Stimulated activated CD4-positive, alpha-beta T cell treated with anti-CD3 and anti-CD28 coated beads, Interleukin-1b, Interleukin-23, amount 100 ng/mL, for 48 hours (primary cell): ENCODE measurements around the gene CCDC85B.
A peak's percentile ranks its signal among the peaks of the same experiment; 100 is the strongest.

Experiments
- DNase-seq: peaks from one replicate; pipeline ENCODE4 v3.0.0-alpha.2; 2020

CCDC85B gene

DNA sequence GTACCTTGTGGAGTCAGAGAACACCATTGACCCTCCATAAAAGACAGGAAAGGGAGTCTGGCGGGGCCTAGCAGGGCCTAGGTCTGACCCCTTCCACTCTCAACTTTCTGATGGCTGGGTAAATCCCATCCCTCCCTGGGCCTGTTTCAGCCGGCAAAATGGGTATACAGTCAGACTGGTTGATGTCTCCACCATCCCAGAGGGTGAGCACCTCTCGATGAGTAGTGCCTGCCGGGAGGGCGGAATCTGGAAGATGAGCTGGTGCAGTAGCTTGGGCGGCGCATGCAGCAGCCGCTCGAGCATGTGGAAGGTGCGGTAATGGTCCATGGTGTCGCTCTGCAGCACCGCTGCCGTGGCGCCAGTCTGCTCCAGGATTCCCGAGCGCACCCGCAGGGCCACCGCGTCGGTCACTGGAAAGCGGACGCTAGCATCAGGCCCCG lies 2.7 kb upstream of the CCDC85B start:
- DNase-seq = peak; percentile 27

DNA sequence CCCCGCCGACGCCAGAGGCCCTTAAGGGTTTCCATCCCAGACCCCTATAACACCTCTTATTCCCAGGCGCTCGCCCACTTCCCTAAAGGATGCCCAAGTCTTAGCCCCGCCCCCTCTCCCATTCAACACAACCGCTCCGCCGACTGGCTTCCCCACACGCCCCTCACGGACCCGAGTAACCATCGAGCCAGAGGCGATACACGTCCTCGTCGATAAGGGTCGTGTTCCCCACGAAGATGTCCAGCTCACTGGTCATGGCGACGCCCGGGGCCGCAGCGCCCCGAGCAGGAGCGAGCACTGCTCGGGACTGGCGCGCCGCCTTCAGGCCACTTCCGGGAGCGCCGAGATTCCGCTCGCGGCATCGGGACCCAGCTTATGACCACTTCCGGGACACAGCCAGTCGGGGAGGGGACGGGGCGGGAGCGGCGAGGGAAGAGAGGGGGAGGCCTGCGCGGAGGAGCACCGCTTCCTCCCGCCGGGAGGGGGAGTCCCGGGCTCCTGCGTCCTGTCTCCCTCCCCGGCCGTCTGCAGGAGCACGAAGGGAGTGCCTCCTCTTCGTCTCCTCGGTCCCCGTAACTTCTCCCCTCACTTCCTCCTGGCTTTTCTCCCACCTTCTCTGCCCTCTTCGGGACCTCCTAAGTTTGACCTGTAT lies 2.2 kb upstream of the CCDC85B start, which contains the start of gene FIBP:
Gene FIBP, minus strand, starts transcription at position 309 of the 652 bp plus-strand sequence. Its CDS starts 53 bp downstream, at position 256.
- DNase-seq = peak; percentile 97

DNA sequence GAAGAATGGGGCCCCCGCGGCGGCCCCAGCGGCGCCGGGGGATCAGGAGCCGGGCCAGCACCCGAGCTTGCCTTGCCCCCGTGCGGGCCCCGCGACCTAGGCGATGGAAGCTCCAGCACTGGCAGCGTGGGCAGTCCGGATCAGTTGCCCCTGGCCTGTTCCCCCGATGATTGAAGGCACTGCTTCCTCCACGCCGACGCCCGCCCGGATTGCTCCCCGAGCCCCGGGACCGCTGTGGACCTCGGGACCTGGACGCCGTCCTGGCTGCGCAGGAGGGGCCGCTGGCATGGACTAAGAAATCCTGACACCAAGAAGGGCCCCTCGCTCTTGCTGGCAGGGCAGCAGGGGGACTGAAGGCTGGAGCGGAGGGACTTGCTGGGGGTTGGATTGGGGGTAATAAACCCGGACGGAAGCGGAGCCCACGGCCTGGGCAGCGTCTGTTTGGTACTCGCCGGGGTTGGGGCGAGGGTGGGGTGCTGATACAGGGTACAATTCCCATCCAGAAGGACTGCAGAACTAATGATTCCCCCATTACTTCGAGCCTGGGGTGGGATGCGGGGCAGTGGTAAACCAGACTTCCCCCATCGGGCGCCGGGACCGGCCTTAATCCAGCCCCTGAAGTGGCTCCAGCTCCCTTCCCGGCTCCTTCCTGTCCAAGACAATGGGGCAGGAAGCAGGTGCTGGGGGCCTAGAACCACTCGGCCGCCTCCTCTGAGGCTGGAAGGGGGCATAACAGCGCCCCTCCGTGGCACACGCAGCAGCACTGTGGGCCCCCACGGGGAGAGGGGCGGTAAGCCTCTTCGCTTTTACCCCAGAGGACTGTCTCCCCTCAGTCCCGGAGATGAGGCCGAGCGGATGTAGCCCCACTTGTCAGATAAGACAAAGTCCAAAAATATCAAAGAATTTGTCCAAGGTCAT lies 1.0 kb downstream of the CCDC85B start:
- DNase-seq = no peak

DNA sequence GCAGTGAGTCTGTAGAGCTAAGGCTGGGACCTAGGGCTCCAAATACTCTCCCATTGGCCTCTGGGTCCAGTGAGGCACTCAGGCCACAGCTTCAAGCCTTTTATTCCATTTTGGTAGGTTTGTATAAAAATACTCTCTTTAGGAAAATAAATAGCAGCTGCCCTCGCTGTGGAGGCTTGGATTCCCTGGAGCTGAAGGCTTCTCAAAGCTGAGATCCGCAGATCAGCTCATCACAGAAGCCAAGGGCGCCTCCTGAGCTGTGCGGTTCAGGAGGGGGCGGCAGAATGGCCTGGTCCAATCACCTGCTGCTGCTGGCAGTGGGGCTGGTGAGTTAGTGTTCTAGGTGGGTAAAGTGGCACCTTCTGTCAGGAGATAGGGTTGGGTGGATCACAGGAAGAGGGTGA lies 1.7 kb downstream of the CCDC85B start:
- DNase-seq = peak; percentile 55

DNA sequence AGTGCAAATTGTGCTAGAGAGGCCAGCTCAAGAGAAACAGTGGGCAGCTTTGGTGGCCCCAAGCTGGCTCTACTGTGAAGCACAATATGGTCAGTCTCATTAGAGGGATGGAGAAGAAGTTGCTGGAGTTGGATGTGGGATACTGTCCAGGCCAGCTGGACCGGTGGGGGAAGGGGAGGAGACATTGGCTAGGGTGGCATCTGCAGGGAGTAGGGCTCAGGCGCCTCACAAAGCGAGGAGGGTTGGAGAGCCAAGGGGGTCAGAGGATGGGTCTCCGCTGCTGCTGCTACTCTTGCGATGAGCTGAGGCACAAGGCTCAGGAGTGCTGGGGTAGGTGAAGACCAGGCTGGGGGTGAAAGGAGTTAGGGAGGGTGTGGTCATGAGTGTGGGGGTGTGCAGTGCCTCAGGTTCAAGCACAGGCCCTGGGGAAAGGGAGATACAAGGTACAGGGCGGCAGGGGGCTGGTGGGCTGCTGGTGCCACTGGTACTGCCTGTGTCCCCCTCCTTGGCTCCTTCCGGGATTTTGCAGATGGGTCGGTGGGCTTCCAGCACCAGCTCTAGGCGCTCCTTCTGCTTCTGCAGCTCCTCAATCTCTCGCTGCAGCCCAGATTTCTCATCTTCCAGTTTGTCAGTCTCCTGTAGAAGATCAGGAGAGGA lies 2.3 kb downstream of the CCDC85B start:
- DNase-seq = no peak

DNA sequence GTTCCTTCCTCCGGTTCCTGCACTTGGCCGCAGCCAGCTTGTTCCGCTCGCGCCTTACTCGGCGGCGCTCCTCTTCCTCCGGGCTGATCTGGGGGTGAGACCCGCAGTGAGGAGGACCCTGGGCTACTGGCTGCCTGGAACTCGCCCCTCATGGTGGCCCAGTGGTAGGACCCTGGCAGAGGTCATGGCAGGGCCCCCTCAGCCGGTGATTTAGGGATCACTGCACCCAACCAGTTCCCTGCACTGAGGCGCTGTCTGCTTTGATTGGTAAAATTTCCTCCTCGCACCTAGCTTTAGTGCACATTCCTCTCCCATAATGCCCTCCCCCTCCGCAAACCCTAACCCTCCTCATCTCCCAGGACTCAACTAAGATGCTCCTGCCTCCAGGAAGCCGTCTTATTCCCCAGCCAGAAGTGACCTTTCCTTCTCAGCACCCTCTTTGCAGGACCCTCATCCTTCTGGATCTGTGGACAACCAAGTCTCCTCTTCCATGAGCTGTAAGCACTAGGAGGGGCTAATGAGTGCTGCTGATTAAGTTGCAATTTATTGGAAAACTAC lies 3.6 kb downstream of the CCDC85B start:
- no peak for DNase-seq

DNA sequence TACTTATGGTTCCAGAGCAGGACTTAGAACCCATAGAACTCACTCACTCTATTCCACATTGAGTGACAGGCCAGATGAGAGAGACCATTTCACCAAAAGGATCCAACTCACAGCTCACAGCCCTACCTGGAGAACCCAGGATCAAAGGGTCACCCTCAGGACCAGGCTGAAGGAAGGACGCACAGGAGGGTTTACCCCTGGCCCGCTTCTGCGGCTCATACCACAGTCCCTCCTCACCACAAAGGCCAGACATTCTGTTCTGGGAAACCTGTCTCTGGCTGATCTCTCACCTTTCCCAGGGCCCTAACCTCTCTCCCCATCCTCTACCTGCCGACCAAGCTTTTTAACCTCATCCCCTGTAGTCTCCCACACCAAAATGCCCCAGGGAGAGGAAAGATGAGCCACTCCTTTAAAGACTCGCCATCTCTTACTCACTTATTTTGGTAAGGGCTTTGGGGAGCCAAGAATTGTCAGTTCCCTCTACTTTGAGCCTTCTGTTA lies 5.1 kb downstream of the CCDC85B start:
- no peak for DNase-seq

DNA sequence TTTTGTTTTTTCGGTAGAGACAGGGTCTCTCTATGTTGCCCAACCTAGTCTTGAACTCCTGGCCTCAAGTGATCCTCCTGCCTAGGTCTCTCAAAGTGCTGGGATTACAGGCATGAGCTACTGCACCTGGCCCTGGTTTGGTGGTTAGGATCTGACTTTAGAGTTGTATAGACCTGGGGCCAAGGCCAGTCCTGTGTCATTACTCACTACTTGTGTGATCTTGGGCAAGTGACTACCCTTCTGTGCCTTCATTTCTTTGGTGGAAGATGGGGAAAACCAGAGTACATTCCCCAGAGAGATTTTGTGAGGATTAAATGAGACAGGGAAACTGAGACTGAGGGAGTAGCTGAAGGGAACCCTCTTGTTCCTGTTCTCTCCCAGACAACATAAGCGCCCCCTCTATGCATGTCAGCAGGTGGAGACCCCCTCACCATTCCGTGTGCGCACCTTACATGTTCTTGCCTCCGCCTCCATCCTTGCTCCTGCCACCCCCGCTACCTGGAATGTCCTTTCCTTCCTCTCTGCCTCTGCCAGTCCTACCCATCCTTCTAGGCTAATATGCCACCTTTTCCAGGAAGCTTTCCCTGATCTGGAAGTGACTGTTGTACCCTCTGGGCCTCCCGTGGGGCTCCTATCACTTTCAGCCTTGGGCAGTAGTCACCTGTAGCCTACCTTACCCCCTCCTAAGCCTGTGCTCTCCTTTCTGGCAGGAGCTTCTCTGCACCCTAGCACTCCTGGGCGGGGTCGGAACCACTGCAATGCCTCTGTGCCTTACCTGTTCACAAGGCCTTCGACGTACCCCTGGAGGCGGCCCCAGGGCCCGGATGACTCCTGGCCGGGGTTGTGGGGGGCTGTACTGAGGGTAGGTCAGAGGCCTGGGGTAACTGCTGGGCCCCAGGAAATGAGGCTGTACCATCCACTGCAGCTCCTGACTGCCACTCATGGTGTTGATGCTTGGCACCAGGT lies 5.8 kb downstream of the CCDC85B start:
- no peak for DNase-seq

DNA sequence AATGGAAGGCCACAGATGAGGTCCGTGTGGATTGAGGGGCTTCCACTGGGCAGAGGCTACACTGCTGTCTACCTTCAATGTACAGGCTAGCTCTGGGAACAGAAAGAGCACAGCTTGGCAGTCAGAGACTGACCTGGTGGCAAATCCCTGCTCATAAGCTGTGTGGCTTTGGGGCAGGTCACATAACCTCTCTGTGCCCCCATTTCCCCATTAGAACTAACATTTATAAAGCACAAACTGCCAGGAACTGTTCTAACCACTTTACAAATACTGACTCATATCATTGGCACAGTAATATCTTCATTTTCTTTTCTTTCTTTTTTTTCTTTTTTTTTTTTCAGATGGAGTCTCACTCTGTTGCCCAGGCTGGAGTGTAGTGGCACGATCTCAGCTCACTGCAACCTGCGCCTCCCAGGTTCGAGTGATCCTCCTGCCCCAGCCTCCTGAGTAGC lies 6.6 kb downstream of the CCDC85B start:
- DNase-seq = no peak

DNA sequence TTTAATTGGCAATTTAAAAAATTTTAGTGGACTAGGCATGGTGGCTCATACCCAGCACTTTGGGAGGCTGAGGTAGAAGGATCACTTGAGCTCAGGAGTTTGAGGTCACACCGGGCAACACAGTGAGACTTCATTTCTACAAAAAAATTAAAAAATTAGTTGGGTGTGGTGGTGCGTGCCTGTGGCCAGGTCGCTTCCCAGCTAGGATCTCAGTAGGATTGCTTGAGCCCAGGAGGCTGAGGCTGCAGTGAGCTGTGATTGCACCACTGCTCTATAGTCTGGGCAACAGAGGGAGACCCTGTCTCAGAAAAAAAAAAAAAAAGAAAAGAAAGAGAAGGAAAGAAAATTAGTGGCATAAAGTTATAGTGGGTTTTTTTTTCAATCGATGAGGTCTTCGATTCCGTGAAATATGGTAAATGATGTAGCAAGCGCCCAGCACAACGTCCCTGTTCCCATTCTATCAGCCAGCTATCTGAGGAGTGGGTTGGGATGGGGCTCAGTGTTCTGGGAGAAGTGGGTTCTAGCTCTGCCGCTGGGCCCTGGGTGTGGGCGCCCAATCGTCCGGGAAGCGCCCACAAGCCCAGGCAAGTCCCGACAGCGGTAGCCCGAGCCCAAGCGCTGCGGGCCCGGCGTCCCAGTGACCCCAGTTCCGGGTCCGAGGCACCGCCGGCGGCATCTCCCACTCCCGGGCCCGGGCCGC lies 8.3 kb downstream of the CCDC85B start:
- DNase-seq = no peak

DNA sequence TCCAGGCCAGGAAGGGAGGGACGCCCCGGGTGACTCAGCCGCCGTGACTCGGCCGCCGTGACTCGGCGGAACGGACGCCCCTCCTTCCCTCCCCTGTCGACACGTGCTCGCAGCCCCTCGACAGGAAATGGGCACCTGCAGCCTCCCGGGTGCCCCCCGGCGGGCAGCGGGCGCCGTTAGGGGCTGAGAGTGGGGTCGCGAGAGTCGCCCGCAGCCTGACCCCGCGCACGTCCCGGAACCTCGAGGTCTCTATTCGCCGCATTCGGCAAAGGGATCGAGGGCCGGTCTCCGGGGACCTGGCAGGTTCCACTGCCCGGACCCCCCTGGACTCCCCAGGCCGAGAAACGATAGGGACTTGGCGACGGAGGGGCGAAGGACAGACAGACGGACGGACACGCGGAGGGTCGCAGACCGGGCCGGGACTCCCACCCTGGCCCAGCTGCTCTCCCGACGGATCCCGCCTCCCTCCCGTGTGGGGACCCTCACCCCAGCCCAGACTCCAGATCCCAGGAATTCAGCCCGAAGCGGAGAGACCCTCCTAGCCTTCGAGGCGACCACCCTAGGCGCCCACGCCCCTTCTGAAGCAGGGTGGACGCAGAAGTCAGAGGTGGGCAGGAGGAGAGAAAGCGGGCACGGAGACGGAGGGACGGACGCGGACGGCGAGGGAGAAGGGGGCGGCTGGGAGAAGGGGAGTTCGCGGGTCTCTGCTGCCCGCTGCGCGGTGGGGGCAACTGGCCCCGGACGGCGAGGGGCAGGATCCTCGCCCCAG lies 9.1 kb downstream of the CCDC85B start:
- DNase-seq = peak; percentile 82

DNA sequence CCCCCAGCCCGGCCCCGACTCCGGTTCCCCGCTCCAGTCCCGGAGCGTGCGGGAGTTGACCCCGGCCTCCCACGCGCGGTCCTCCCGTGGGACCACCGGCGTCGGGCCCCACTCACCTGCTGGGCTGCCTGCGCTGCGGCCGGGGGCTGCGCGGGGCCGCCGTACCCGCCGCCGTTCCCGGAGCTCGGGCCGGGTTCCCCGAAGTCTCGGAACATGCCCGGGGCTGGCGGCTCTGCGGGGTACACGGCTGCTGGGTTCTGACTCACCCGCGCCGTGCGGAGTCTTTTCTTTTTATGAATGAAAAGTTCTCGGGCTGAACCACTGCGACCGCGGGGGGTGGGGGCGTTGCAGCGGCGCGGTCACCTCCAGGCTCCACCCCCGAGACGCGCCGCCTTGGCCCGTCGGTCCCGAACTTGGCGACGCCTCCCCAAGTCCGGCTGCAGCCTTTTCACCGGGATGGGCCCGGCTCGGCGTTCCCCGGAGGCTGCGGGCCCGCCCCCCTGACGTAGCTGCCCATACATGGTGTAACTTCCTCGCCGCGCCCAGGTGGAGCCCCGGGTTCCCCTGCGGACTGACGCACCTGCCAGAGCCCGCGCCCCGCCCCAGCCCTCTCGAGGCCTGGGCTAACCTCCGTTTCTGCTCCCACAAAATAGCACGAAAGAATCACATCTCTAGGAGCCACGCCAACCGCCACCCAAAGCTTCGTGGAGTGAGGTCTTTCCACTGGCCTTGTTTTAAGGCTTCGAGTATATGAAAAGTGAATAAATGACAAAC lies 9.8 kb downstream of the CCDC85B start, which contains the start of gene FOSL1:
Gene FOSL1, minus strand, starts transcription at position 264 of the 774 bp plus-strand sequence. Its CDS starts 49 bp downstream, at position 215.
- peak; percentile 96 for DNase-seq

DNA sequence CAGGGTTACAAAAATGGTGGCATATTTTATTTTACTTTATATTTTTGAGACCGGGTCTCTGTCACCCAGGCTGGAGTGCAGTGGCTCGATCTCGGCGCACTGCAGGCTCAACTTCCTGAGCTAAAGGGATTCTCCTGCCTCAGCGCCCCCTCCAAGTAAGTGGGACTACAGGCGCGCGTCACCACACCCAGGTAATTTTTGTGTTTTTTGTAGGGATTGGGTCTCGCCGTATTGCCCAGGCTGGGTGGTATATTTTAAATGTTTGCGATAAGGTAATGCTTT lies 10.4 kb downstream of the CCDC85B start:
- DNase-seq = no peak

DNA sequence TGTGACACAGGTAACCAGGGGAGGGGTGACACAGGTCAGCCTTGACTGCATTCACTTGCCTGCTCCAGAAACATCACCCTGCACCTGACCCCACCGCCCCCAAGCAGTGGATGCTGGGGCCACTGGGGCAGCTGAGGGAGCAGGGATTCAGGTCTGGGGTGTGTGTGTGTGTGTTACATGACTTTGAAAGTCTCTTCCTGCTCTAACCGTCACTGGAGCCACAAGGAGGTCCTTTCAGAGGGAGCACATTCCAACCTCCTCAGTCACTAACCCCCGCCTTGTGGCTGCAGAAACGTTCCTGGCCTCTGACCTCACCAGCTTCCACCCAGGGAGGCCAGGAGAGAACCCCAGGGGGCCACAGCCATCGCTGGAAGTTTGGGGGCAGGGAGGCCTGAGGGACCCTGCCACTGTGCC lies 12.6 kb downstream of the CCDC85B start:
- DNase-seq = no peak

DNA sequence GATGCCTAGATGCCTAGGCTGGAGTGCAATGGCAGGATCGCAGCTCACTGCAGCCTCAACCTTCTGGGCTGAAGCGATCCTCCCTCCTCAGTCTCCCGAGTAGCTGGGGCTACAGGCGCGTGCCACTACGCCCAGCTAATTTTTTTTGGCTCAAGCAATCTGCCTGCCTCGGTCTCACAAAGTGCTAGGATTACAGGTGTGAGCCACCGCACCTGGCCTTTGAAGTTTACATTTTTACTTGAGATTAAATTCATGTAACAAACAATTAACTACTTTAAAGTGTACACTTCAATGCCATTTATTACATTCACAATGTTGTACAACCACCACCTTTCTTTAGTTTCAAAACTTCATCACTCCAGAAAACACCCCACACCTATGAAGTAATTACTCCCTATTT lies 13.2 kb downstream of the CCDC85B start:
- no peak for DNase-seq

DNA sequence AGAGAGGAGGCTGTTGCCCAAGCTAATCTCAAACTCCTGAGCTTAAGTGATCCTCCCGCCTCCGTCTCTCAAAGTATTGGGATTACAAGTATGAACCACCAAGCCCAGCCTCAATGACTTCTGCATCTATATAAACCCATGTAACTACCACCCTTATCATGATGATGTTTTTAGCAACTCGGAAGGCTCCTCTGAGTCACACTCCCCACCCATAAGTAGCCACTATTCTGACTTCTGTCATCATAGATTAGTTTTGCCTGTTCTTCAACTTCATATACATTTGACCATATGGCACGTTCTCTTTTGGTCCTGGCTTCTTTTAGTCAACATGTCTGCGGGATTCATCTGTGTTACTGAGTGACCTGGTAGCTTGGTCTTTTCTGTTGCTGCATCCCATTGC lies 16.1 kb downstream of the CCDC85B start:
- DNase-seq = no peak

DNA sequence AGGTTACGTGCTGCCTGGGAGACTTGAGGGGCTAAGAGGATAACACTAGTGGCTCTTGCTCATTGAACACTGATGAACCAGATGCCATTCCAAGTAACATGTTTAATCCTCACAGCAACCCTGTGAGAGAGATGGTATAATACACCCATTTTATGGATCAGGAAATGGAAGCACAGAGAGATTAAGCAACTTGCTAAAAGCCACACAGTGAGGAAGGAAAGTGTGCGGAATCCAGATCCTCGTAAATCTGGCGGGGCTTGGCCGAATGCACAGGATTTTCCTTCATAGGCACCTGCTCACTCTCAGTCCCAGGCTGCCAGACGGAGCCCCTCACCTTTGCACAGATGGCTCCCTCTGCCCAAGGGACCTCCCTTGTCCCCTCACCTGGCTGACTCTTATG lies 17.4 kb downstream of the CCDC85B start:
- no peak for DNase-seq

DNA sequence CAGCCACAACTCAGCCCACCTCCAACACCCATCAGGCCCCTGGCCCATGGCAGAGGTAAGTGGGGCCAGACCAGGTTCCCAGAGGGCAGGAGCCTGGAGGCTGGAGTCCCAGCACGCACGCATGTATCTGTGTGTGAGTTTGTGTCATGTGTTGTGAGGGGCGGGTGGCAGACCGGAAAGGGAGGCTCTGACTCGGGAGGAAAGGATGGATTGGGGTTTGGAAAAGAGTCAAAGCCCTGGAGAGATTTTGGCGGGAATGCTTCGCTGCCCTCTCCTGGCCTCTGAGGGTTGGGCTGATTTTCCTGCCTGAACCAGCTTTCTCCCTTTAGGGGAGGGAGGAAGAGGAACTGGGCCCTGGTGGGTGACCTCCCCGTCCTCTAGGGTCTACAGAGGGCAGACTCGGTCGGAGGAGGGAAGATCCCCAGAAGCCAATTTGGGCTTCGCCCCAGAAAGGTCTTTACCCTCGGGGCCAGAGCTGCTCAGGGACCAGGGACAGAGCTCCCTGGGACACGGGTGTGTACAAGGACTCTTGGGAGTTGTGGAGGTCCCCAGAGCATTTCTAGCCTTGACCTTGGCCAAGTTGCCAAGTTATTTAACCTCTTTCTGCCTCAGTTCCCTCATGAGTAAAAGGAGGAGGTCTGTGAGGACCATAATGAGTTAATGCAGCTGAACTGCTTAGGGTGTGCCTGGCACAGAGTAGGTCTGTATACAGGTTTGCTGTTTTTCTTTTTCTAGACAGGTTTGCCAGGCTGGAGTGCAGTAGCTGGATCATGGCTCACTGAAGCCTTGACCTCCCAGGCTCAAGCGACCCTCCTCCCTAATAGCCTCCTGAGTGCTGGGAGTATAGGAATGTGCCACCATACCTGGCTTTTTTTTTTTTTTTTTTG lies 21.5 kb downstream of the CCDC85B start:
- DNase-seq = no peak
